HG03159 (cell line): ENCODE results near the gene RSF1.

Experiments used
- ATAC-seq: cut with Tn5 transposase; IDR thresholded peaks from one replicate; pipeline ENCODE4 v1.9.1; 2021; ENCODE audit warnings: mild to moderate bottlenecking, moderate library complexity; ENCODE audit not compliant: unreplicated experiment

The RSF1 gene

GRCh38 chr11:77806415-77806814 is 14.1 kb downstream of the RSF1 start:
- no peak for ATAC-seq

DNA sequence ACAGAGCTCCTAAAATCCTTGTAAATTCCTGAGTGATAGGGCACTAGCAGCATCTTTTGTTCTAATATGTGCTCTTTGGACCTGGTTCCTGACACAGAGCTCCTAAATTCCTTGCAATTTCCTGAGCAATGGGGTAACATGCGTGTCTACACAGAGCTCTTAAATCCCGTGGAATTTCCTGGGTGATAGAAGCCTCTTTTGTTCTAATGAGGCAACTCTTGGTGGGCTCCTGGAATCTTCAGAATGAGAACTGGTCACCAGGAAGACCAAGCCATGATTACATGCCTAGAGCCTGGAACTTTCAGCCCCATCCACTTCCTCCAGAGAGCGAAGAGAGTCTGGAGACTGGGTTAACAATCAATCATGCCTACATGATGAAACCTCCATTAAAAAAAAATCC is 19.0 kb downstream of the RSF1 start:
- no peak for ATAC-seq

- ATAC-seq: no peak
Measured at GRCh38 chr11:77800449-77800848, 20.1 kb downstream of the RSF1 start.

DNA sequence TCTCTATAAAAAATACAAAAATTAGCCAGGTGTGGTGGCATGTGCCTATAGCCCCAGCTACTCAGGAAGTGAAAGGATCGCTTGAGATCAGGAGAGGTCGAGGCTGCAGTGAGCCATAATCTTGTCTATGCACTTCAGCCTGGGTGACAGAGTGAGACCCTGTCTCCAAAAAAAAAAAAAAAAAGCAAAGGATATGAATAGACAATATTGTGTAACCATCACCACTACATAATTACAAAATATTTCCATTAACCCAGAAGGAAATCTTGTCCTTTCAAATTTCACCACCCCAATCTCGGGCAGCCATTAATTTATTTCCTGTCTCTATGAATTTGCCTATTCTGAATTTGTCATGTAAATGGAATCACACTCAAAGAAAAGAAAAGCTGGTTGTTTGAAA is 21.2 kb downstream of the RSF1 start:
- ATAC-seq: no peak

GRCh38 chr11:77793972-77794371 is 26.6 kb downstream of the RSF1 start:
- ATAC-seq: no peak

- no peak for ATAC-seq
Measured at GRCh38 chr11:77791301-77791700, 29.2 kb downstream of the RSF1 start.

- no peak for ATAC-seq
Measured at GRCh38 chr11:77789731-77790476, 30.6 kb downstream of the RSF1 start.

GRCh38 chr11:77789061-77789730 is 31.3 kb downstream of the RSF1 start:
- ATAC-seq: no peak

DNA sequence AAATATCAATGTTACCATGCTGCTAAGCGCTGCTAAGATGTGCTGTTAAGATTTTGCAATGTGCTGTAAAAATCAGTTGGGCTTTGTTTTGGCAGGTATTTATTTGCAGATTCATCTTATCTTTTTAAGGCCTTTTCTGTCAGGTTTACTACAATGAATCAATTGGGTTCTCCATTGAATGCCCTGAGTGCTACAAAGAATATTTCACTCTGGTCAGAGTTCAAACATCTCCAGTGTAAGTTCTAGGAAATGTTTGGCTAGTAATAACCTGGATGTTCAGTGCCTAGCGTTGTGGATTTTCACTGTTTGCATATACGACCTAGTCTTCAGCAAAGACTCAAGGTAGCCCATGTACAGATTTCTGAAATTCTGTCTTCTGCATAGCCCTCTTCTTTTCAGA is 36.0 kb downstream of the RSF1 start:
- no peak for ATAC-seq

DNA sequence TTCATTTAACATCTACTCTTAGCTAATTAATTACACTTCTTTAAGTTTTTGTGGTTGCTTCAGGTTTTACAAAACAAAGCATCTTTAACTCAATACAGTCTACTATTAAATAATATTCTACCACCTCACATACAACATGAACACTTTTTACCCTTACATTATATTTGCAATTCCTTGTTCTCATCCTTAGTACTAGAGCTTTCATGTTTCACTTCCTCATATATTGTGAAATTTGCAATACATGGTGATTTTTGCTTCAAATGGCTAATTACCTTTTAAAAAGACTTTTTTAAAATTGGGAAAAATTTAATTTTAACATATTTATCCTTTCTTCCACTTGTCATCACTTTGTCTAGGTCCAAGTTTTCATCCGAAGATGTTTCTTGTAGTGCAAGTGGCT is 37.5 kb downstream of the RSF1 start:
- no peak for ATAC-seq

GRCh38 chr11:77779935-77780334 is 40.6 kb downstream of the RSF1 start:
- ATAC-seq: no peak

- ATAC-seq: no peak
Measured at GRCh38 chr11:77778549-77778948, 42.0 kb downstream of the RSF1 start.

DNA sequence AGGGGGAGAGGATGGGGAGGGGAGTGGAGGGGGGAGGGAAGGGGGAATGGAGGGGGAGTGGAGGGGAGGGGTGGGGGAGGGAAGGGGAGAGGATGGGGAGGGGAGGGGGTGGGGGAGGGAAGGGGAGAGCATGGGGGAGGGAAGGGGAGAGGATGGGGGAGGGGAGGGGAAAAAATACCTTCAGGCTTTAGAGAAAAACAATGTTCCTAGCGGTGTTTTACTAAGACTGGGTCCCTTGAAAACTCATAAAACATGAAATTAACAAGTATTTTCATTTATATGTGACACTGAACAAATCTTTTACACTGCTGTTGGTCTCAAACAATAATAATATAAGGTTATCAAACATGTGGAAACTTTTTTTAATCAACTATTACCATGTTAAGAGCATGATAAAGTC is 42.4 kb downstream of the RSF1 start:
- no peak for ATAC-seq

DNA sequence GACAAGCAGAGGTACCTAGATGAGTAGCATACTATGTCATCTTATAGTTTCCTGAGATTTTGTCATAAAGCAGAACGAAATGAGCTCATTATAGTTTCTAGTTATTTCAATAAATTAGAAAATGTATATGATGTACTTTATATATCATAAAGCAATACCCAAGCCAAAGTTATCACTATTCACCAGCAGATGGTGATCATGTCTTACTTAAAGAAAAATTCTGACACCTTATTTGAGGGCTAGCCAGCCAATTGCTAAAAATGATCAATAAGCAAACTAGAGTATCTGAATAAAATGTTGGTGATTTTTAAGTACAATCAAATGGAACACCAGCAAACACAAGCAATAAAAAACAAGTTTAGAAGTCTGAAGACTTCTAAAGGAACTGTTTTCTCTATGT is 44.1 kb downstream of the RSF1 start:
- ATAC-seq: no peak

GRCh38 chr11:77775936-77776335 is 44.6 kb downstream of the RSF1 start:
- ATAC-seq: no peak

DNA sequence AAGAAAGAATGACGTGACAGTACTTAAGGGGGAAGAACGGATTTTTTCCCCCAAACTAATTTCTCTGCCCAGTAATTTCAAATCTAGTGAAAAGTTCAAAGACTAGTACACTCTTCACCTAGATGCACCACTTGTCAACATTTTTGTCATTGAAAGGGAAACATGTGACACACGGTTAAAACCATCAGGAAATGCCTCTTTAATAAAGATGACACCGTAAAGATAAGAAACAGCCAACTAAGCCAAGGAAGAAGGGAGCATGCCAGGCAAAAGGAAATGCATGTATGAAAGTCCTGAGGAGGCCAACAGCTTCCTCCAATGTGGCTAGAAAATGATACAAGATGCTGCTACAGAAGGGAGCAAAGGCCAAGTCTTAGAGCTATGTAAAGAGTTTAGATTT is 49.4 kb downstream of the RSF1 start:
- ATAC-seq: no peak

- no peak for ATAC-seq
Measured at GRCh38 chr11:77770629-77771028, 49.9 kb downstream of the RSF1 start.

DNA sequence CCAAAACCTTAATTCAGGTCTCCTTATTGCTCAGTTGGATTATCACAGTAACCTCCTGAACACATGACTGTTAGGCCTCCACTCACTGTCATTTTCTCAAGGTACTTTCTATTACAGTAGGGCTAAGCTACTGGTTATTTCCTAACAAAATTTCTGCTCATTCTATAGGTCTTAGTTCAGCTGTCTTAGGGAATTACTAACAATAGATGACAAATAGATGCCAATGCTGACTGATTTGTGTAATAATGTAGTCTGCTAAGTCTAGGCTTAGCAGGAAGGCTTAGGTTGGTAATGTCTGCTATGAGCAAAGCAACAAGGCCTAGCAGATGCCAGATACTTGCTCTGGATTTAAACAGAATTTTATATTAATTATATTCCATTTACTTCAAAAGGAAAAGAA is 58.1 kb downstream of the RSF1 start:
- ATAC-seq: no peak

DNA sequence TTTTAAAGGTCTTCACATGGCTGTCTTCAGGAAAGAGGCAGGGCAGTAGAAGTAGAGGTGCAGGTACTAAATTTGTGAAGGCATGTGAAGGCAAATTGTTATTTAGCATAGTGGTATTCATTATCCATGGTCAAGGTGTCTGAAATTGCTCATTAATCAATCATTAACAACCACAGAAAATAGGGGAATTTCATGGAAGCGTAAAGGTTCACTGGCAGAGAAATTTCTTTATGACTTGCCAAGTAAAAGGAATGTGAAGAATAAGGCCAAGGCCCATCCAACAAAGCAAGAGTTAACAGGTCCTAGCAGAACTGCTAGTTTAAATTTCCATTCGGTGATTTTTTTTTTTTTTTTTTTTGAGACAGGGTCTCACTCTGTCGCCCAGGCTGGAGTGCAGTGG is 59.0 kb downstream of the RSF1 start:
- no peak for ATAC-seq

DNA sequence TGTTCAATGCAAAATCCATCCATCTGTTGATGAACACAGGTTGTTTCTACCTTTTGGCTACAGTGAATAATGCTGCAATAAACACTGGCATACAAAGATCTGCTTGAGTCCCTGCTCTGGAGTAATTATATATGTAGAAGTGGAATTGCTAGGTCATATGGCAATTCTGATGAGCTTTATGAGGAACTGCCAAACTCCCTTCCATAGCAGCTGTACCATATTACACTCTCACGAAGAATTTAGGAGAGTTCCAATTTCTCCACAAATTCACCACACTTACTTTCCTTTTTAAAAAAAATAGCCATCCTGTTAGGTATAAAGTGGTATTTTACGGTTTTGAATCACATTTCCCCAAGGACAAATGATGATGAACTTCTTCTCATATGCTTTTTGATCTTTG is 62.2 kb downstream of the RSF1 start:
- no peak for ATAC-seq

GRCh38 chr11:77753230-77753629 is 67.3 kb downstream of the RSF1 start:
- ATAC-seq: no peak

DNA sequence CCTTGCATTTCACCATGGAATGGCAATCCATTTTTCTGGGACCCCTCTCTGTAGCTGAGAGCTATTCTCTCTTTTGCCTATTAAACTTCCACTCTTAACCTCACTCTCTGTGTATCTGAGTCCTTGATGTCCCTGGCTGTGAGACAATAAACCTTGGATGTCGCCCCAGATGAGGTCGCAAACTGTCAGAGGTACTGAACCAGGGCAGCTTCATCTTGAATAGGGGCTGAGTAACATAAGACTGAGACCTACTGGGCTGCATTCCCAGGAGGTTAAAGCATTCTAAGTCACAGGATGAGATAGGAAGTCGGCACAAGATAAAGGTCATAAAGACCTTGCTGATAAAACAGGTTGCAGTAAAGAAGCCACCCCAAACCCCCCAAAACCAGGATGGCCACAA is 68.0 kb downstream of the RSF1 start:
- no peak for ATAC-seq
